Measurements from ENCODE around the gene TAS2R4. TPM values are rescaled to one million over a fixed set of nuclear protein-coding genes. Genes with fewer than 3 reads are reported as not detected.
"Not testable (repeated sequence)": the region's sequence is repeated elsewhere in the genome, so short reads cannot be mapped to it uniquely, and the experiment has no call there.

Gene TAS2R4
- total RNA-seq, 1 donor from 2014 or later = 2.2 TPM

DNA sequence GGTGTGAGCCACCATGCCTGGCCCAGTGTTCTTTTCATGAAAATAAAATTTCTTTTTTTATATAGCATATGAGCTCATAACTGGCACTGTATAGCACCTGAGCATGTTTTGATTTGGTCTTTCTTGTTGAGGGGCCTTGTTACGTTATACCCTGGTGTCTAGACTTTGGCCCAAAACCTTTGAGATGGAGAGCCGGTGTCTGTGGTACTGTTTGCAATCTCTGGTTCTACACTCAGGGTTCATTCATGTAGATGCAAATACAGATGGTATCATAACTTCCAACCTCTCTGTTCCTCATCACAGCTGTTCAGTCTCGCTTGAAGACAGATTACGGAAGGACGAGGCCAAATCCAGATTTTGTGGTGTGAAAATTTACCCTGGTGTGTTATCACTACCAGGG, 13.4 kb downstream of the TAS2R4 start, which contains the start of gene TAS2R5:
Gene TAS2R5 (plus strand): TSS at position 301 of the 400 bp plus-strand sequence. CDS start 145 bp downstream, outside the sequence.
- H3K27me3 Mint-ChIP-seq = no peaks in the 10 kb centered on the region
- H3K9me3 Mint-ChIP-seq = no peaks in the 10 kb centered on the region
- no peak for DNase-seq (ENCODE audit: extremely low spot score, unreplicated experiment)
- no peak within 1 kb of the TSS for H3K4me3 Mint-ChIP-seq
- no peak within 1 kb of the TSS for H3K27ac Mint-ChIP-seq
- H3K4me1 Mint-ChIP-seq (ENCODE audit: unreplicated experiment) = no peaks in the 10 kb centered on the region
- peaks cover 14% of the 10 kb centered on the region for H3K36me3 Mint-ChIP-seq
- TF ChIP-seq, protein P1, sequence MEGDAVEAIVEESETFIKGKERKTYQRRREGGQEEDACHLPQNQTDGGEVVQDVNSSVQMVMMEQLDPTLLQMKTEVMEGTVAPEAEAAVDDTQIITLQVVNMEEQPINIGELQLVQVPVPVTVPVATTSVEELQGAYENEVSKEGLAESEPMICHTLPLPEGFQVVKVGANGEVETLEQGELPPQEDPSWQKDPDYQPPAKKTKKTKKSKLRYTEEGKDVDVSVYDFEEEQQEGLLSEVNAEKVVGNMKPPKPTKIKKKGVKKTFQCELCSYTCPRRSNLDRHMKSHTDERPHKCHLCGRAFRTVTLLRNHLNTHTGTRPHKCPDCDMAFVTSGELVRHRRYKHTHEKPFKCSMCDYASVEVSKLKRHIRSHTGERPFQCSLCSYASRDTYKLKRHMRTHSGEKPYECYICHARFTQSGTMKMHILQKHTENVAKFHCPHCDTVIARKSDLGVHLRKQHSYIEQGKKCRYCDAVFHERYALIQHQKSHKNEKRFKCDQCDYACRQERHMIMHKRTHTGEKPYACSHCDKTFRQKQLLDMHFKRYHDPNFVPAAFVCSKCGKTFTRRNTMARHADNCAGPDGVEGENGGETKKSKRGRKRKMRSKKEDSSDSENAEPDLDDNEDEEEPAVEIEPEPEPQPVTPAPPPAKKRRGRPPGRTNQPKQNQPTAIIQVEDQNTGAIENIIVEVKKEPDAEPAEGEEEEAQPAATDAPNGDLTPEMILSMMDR (conservative IDR thresholded peaks at IDR 0.05) = no peak

DNA sequence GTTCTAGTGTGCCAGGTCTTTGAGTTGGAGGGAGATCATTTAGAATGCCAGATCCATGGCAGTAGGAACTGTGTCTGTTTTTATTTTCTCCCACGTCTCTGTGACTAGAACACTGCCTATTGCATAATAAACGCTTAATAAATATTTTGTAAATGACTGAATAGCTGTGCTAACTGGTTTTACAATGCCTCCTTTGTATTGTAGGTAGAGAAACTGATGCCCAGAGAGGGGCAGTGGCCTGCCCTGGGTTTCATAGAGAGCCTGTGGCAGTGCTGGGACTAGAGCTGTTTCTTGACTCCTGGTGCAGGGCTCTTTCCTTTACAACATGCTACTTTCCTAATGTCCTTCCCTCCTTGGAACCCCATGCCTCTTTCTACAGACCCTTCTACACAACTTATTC, 16.1 kb downstream of the TAS2R4 start:
- H3K4me1 Mint-ChIP-seq (ENCODE audit: unreplicated experiment) = no peaks in the 10 kb centered on the region
- no peak overlapping the region for H3K4me3 Mint-ChIP-seq
- H3K36me3 Mint-ChIP-seq = peaks cover 10% of the 10 kb centered on the region
- H3K27ac Mint-ChIP-seq = no peak overlapping the region
- H3K27me3 Mint-ChIP-seq = no peaks in the 10 kb centered on the region
- no peaks in the 10 kb centered on the region for H3K9me3 Mint-ChIP-seq
- no peak for DNase-seq (ENCODE audit: extremely low spot score, unreplicated experiment)
- TF ChIP-seq, protein P1 (conservative IDR thresholded peaks at IDR 0.05) = no peak

DNA sequence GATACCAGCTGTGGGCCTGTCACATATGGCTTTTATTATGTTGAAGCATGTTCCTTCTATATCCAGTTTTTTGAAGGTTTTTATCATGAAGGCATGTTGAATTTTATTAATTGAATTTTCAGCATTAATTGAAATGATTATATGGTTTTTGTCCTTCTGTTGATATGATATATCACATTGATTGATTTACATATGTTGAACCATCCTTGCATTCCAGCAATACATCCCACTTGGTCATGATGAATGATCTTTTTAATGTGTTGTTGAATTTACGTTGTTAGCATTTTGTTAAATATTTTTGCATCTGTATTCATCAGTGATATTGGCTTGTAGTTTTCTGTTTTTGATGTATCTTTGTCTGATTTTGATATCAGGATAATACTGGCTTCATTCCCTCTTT, 43.6 kb downstream of the TAS2R4 start:
- Mint-ChIP-seq H3K9me3 (peaks cover 11% of the 10 kb centered on the region), H3K4me1 (ENCODE audit: unreplicated experiment) (no peaks in the 10 kb centered on the region), H3K36me3 (no peaks in the 10 kb centered on the region), H3K27me3 (no peaks in the 10 kb centered on the region), H3K4me3 (no peak overlapping the region), H3K27ac (no peak overlapping the region)
- no peak for DNase-seq (ENCODE audit: extremely low spot score, unreplicated experiment)
- TF ChIP-seq, protein P1 (conservative IDR thresholded peaks at IDR 0.05) = no peak

DNA sequence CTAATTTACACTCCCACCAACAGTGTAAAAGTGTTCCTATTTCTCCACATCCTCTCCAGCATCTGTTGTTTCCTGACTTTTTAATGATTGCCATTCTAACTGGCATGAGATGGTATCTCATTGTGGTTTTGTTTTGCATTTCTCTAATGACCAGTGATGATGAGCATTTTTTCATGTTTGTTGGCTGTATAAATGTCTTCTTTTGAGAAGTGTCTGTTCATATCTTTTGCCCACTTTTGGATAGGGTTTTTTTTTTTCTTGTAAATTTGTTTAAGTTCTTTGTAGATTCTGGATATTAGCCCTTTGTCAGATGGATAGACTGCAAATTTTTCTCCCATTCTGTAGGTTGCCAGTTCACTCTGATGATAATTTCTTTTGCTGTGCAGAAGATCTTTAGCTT, 46.0 kb downstream of the TAS2R4 start:
- not testable (repeated sequence) for H3K27ac Mint-ChIP-seq; H3K27me3 Mint-ChIP-seq; H3K4me3 Mint-ChIP-seq; H3K36me3 Mint-ChIP-seq; DNase-seq (ENCODE audit: extremely low spot score, unreplicated experiment); H3K4me1 Mint-ChIP-seq (ENCODE audit: unreplicated experiment)
- H3K9me3 Mint-ChIP-seq = peaks cover 11% of the 10 kb centered on the region

Other genes starting within 250 kb of the TAS2R4 start
- gene AGK, start 225.3 kb upstream of the TAS2R4 start, total RNA-seq (ENCODE audit: low replicate concordance) = 28.7 and 31.9 TPM in 2 replicates
- gene DENND11, start 74.5 kb upstream of the TAS2R4 start, total RNA-seq (ENCODE audit: low replicate concordance) = 17.3 and 19.8 TPM in 2 replicates
- gene WEE2, start 68.3 kb upstream of the TAS2R4 start, total RNA-seq (ENCODE audit: low replicate concordance) = not detected in 2 replicates
- gene SSBP1, start 38.3 kb upstream of the TAS2R4 start, total RNA-seq (ENCODE audit: low replicate concordance) = 107 and 116 TPM in 2 replicates
- gene TAS2R3, start 12.6 kb upstream of the TAS2R4 start, total RNA-seq (ENCODE audit: low replicate concordance) = 1.2 and 3.2 TPM in 2 replicates
- 2.5 and 3.3 TPM in 2 replicates for gene TAS2R5, start 13.5 kb downstream of the TAS2R4 start, total RNA-seq (ENCODE audit: low replicate concordance)
- gene PRSS37, start 64.8 kb downstream of the TAS2R4 start, total RNA-seq (ENCODE audit: low replicate concordance) = not detected in 2 replicates
- gene OR9A4, start 139.7 kb downstream of the TAS2R4 start, total RNA-seq (ENCODE audit: low replicate concordance) = not detected in 2 replicates
- gene CLEC5A, start 170.3 kb downstream of the TAS2R4 start, total RNA-seq (ENCODE audit: low replicate concordance) = not detected in 2 replicates
- gene TAS2R38, start 197.1 kb downstream of the TAS2R4 start, total RNA-seq (ENCODE audit: low replicate concordance) = not detected in 2 replicates
- 1.3 and 2.2 TPM in 2 replicates for gene MGAM, start 219.2 kb downstream of the TAS2R4 start, total RNA-seq (ENCODE audit: low replicate concordance)